Stimulated activated CD4-positive, alpha-beta T cell treated with anti-CD3 and anti-CD28 coated beads, Interleukin-4, amount 100 ng/mL, for 4 hours (primary cell): ENCODE data around the gene LCNL1.
"Not testable (repeated sequence)": the region's sequence is repeated elsewhere in the genome, so short reads cannot be mapped to it uniquely, and the experiment has no call there.

ENCODE experiments used
- DNase-seq, 2 experiments: peaks; one replicate each; pipeline ENCODE4 v3.0.0-alpha.2; 2020

The LCNL1 gene

GRCh38 chr9:137028263-137029057, 45.7 kb downstream of the LCNL1 start:
- DNase-seq, result peak; percentile 47 to 70

GRCh38 chr9:137029058-137029936, 46.5 kb downstream of the LCNL1 start:
- DNase-seq, result peak; percentile 50 to 74

- no peak for DNase-seq
These were observed 47.2 kb downstream of the LCNL1 start for GRCh38 chr9:137030006-137030405.

GRCh38 chr9:137030538-137031527, 48.0 kb downstream of the LCNL1 start:
- peak in 1 of 2 experiments; percentile 34 for DNase-seq

- DNase-seq, result no peak
These were observed 49.3 kb downstream of the LCNL1 start, which contains the start of gene FUT7 for GRCh38 chr9:137031904-137032640. TSS of gene FUT7 (minus strand) at chr9:137032088. CDS start at chr9:137031991, 97 bp downstream.

- DNase-seq, result no peak
These were observed 50.1 kb downstream of the LCNL1 start for GRCh38 chr9:137032858-137033257.

- not testable (repeated sequence) for DNase-seq
These were observed 50.7 kb downstream of the LCNL1 start for GRCh38 chr9:137033481-137033880.

GRCh38 chr9:137034039-137034708, 51.4 kb downstream of the LCNL1 start:
- DNase-seq, result no peak

- peak; percentile 81 to 88 for DNase-seq
These were observed 52.1 kb downstream of the LCNL1 start for GRCh38 chr9:137034709-137035506.
